Measurements from ENCODE around the gene CCDC149. TPM values are rescaled to one million over a fixed set of nuclear protein-coding genes. Genes with fewer than 3 reads are reported as not detected.

Gene CCDC149
- total RNA-seq, 1 donor from 2014 or later: 21.5 TPM

- Mint-ChIP-seq H3K4me3 (ENCODE audit: unreplicated experiment) (no peak overlapping the region), H3K27me3 (ENCODE audit: low read depth) (peaks cover 19% of the 10 kb centered on the region), H3K36me3 (ENCODE audit: low read depth) (peaks cover 4% of the 10 kb centered on the region), H3K9me3 (ENCODE audit: low read depth) (peaks cover 5% of the 10 kb centered on the region), H3K27ac (ENCODE audit: unreplicated experiment) (no peak overlapping the region), H3K4me1 (ENCODE audit: low read depth) (no peaks in the 10 kb centered on the region)
- TF ChIP-seq CTCF (IDR thresholded peaks at IDR 0.05): no peak
- DNase-seq (ENCODE audit: low spot score): no peak
Measured at GRCh38 chr4:24949970-24950369, 37.1 kb upstream of the CCDC149 start.

- Mint-ChIP-seq H3K27ac (ENCODE audit: unreplicated experiment) (no peak overlapping the region), H3K9me3 (ENCODE audit: low read depth) (peaks cover 33% of the 10 kb centered on the region), H3K4me3 (ENCODE audit: unreplicated experiment) (no peak overlapping the region), H3K36me3 (ENCODE audit: low read depth) (peaks cover 3% of the 10 kb centered on the region), H3K4me1 (ENCODE audit: low read depth) (peaks cover 4% of the 10 kb centered on the region), H3K27me3 (ENCODE audit: low read depth) (no peaks in the 10 kb centered on the region)
- DNase-seq (ENCODE audit: low spot score): no peak
- no peak for TF ChIP-seq CTCF (IDR thresholded peaks at IDR 0.05)
Measured at GRCh38 chr4:24937917-24938281, 25.1 kb upstream of the CCDC149 start.

- Mint-ChIP-seq H3K27me3 (ENCODE audit: low read depth) (no peaks in the 10 kb centered on the region), H3K4me3 (ENCODE audit: unreplicated experiment) (no peak overlapping the region), H3K9me3 (ENCODE audit: low read depth) (peaks cover 32% of the 10 kb centered on the region), H3K36me3 (ENCODE audit: low read depth) (peaks cover 3% of the 10 kb centered on the region), H3K27ac (ENCODE audit: unreplicated experiment) (no peak overlapping the region), H3K4me1 (ENCODE audit: low read depth) (peaks cover 9% of the 10 kb centered on the region)
- no peak for DNase-seq (ENCODE audit: low spot score)
- no peak for TF ChIP-seq CTCF (IDR thresholded peaks at IDR 0.05)
Measured at GRCh38 chr4:24937176-24937916, 24.5 kb upstream of the CCDC149 start.

GRCh38 chr4:24935856-24936255 is 23.0 kb upstream of the CCDC149 start:
- DNase-seq (ENCODE audit: low spot score): no peak
- Mint-ChIP-seq H3K27me3 (ENCODE audit: low read depth) (no peaks in the 10 kb centered on the region), H3K9me3 (ENCODE audit: low read depth) (peaks cover 32% of the 10 kb centered on the region), H3K4me1 (ENCODE audit: low read depth) (peaks cover 12% of the 10 kb centered on the region), H3K27ac (ENCODE audit: unreplicated experiment) (no peak overlapping the region), H3K36me3 (ENCODE audit: low read depth) (peaks cover 3% of the 10 kb centered on the region), H3K4me3 (ENCODE audit: unreplicated experiment) (no peak overlapping the region)
- TF ChIP-seq CTCF (IDR thresholded peaks at IDR 0.05): no peak

- H3K9me3 Mint-ChIP-seq (ENCODE audit: low read depth): peaks cover 22% of the 10 kb centered on the region
- peaks cover 5% of the 10 kb centered on the region for H3K27me3 Mint-ChIP-seq (ENCODE audit: low read depth)
- H3K4me1 Mint-ChIP-seq (ENCODE audit: low read depth): peaks cover 12% of the 10 kb centered on the region
- no peak overlapping the region for H3K4me3 Mint-ChIP-seq (ENCODE audit: unreplicated experiment)
- peaks cover 2% of the 10 kb centered on the region for H3K36me3 Mint-ChIP-seq (ENCODE audit: low read depth)
- DNase-seq (ENCODE audit: low spot score): no peak
- H3K27ac Mint-ChIP-seq (ENCODE audit: unreplicated experiment): no peak overlapping the region
- no peak for TF ChIP-seq CTCF (IDR thresholded peaks at IDR 0.05)
Measured at GRCh38 chr4:24934311-24934710, 21.5 kb upstream of the CCDC149 start.
